ENCODE measurements around the gene SYT15B. TPM values are rescaled to one million over a fixed set of nuclear protein-coding genes. Genes with fewer than 3 reads are reported as not detected.
"Not testable (repeated sequence)": the region's sequence is repeated elsewhere in the genome, so short reads cannot be mapped to it uniquely, and the experiment has no call there.

SYT15B gene
- polyA plus RNA-seq, 3 donors = 0.45 to 5.2 (median 1.7) TPM

- H3K27ac ChIP-seq (ENCODE audit: low read depth, low read length) = not testable (repeated sequence)
- 3 to 6% (median 5%) methylated on average over 6 to 21 of the region's 48 CpGs for WGBS, 3 donors
These were observed 19.5 kb downstream of the SYT15B start for GRCh38 chr10:47743611-47744550.

GRCh38 chr10:47740868-47741267 lies 22.5 kb downstream of the SYT15B start:
- H3K27ac ChIP-seq (ENCODE audit: low read depth, low read length) = not testable (repeated sequence)
- 63 to 77% (median 64%) methylated on average over 2 of the region's 2 CpGs for WGBS, 3 donors

- H3K27ac ChIP-seq (ENCODE audit: low read depth, low read length) = not testable (repeated sequence)
- no CpG with 5 or more reads among the region's 5 CpGs for WGBS, 3 donors
These were observed 32.5 kb downstream of the SYT15B start for GRCh38 chr10:47730911-47731310.

GRCh38 chr10:47725740-47726139 lies 37.7 kb downstream of the SYT15B start:
- no CpG with 5 or more reads among the region's 6 CpGs for WGBS, 3 donors

GRCh38 chr10:47725047-47725446 lies 38.3 kb downstream of the SYT15B start:
- WGBS, 3 donors = no CpG with 5 or more reads among the region's 3 CpGs
- not testable (repeated sequence) for H3K27ac ChIP-seq (ENCODE audit: low read depth, low read length)

More at GRCh38 chr10:47725740-47726139, 37.7 kb downstream of the SYT15B start:
- H3K27ac ChIP-seq (ENCODE audit: low read depth, low read length) = not testable (repeated sequence)

GRCh38 chr10:47724119-47724518 lies 39.3 kb downstream of the SYT15B start:
- WGBS, 3 donors = 54 to 89% (median 63%) methylated on average over 3 to 5 of the region's 6 CpGs
- not testable (repeated sequence) for H3K27ac ChIP-seq (ENCODE audit: low read depth, low read length)

GRCh38 chr10:47723362-47723761 lies 40.0 kb downstream of the SYT15B start:
- not testable (repeated sequence) for H3K27ac ChIP-seq (ENCODE audit: low read depth, low read length)
- WGBS, 3 donors = 50 to 87% (median 64%) methylated on average over 1 to 2 of the region's 3 CpGs

GRCh38 chr10:47717011-47717769 lies 46.2 kb downstream of the SYT15B start:
- not testable (repeated sequence) for H3K27ac ChIP-seq (ENCODE audit: low read depth, low read length)
- 84 to 95% (median 86%) methylated on average over 3 to 4 of the region's 8 CpGs for WGBS, 3 donors

Other genes with a start within 250 kb of the SYT15B start
- gene AGAP9, start 240.0 kb downstream of the SYT15B start, polyA plus RNA-seq = 1 to 10 TPM; 3.4 to 6.1 (median 5.5) TPM
- under 1 TPM in 1 of 3 donors, not detected in 2; 0.19 TPM for gene NPY4R2, start 155.1 kb upstream of the SYT15B start, polyA plus RNA-seq
- not detected for gene FAM25C, start 236.2 kb upstream of the SYT15B start, polyA plus RNA-seq